NCI-H69 (cell line): ENCODE data around the gene TWF2.

Experiments used
- DNase-seq: peaks from one replicate; lab custom pipeline; 2025; lab: John Stamatoyannopoulos, UW

The TWF2 gene

DNA sequence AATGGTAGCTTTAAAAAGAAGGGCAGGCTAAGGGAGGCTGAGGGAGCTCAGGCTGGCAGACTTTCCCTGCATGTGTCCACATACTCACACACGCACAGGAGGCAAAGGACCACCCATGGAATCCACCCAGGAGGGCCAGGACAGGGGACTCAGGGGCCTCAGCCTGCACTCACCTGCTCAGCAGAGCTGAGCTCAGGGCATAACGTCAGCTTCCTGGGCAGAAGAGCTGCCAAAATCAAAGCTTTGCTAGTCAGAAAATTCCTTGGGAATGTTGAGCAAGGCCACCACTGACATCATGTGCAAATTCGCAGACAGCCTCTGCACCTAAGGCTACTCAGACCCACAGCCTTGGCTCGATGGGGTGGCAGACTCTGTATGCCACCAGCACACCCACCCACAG lies 57.4 kb downstream of the TWF2 start:
- DNase-seq, result no peak
